ENCODE data around the gene CUL4B.
"Not testable (repeated sequence)": the region's sequence is repeated elsewhere in the genome, so short reads cannot be mapped to it uniquely, and the experiment has no call there.

CUL4B gene

GRCh38 chrX:120560842-120561633 lies at the start of gene CUL4B:
CUL4B (minus strand) TSS chrX:120560962; CDS start chrX:120560638, 324 bp downstream.
- Mint-ChIP-seq H3K4me3 (peak within 1 kb of the TSS; percentile 95), H3K4me1 (ENCODE audit: low read depth) (peaks cover 7% of the 10 kb centered on the region), H3K36me3 (ENCODE audit: low read depth) (peaks cover 19% of the 10 kb centered on the region), H3K27me3 (no peaks in the 10 kb centered on the region), H3K27ac (peak within 1 kb of the TSS; percentile 93), H3K9me3 (no peaks in the 10 kb centered on the region)
- intact Hi-C loops (cut with micrococcal nuclease): loop anchor here (1.0 to 2.0 kb wide), 3 partner anchors 43 to 76 kb away; partner anchors contain the start of genes C1GALT1C1 and MCTS1

- H3K9me3 Mint-ChIP-seq: no peaks in the 10 kb centered on the region
Measured at GRCh38 chrX:120604361-120604782, 43.6 kb upstream of the CUL4B start.

DNA sequence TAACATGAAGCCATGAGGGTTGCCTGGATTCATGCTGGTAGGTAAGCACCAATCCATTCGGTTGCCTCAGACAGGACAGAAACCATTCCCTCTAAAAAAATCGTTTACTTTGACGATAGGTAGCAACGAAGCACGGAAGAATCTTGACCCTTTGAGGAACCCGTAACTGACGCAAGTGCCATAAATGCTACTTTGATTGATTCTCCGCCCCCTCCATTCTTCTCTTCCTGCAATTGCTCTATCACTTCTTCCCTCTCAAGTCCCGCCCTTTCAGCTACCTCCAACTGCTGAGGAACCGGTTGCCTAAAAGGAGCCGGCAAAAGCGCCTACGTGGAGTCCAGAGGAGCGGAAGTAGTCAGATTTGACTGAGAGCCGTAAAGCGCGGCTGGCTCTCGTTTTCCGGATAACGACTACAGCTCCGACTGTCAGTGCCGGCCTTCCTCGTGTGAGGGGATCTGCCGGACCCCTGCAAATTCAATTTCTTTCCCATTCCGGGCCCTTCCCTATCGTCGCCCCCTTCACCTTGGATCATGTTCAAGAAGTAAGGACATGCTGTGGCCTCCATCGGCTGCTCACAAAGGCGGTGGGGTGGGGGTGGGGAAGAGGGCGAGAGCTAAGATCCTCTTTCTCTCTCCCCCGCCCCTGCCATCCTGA lies 43.1 kb upstream of the CUL4B start, which contains the start of gene MCTS1:
MCTS1 (plus strand) TSS at position 395 of the 654 bp plus-strand sequence; CDS start at position 531, 136 bp downstream.
- H3K9me3 Mint-ChIP-seq: no peaks in the 10 kb centered on the region

More at GRCh38 chrX:120604361-120604782, 43.6 kb upstream of the CUL4B start:
- peak overlapping the region; percentile 99 for H3K27ac Mint-ChIP-seq
- H3K36me3 Mint-ChIP-seq (ENCODE audit: low read depth): peaks cover 18% of the 10 kb centered on the region
- H3K4me3 Mint-ChIP-seq: peak overlapping the region; percentile 90
- H3K27me3 Mint-ChIP-seq: no peaks in the 10 kb centered on the region
- intact Hi-C loops (cut with micrococcal nuclease): loop anchor here (1.0 kb wide), 1 partner anchor 43 kb away; no protein-coding TSS in a partner anchor
- H3K4me1 Mint-ChIP-seq (ENCODE audit: low read depth): peaks cover 6% of the 10 kb centered on the region

GRCh38 chrX:120585702-120586101 lies 24.9 kb upstream of the CUL4B start:
- intact Hi-C loops (cut with micrococcal nuclease): no loop called here
- Mint-ChIP-seq H3K4me3 (no peak overlapping the region), H3K27ac (no peak overlapping the region), H3K27me3 (no peaks in the 10 kb centered on the region), H3K9me3 (no peaks in the 10 kb centered on the region), H3K4me1 (ENCODE audit: low read depth) (peaks cover 6% of the 10 kb centered on the region), H3K36me3 (ENCODE audit: low read depth) (no peaks in the 10 kb centered on the region)

More for the DNA sequence above, 43.1 kb upstream of the CUL4B start, which contains the start of gene MCTS1:
- Mint-ChIP-seq H3K4me3 (peak within 1 kb of the TSS; percentile 90), H3K4me1 (ENCODE audit: low read depth) (peaks cover 6% of the 10 kb centered on the region), H3K27me3 (no peaks in the 10 kb centered on the region), H3K36me3 (ENCODE audit: low read depth) (peaks cover 13% of the 10 kb centered on the region), H3K27ac (peak within 1 kb of the TSS; percentile 99)
- intact Hi-C loops (cut with micrococcal nuclease): loop anchor here (1.0 kb wide), 1 partner anchor 43 kb away; no protein-coding TSS in a partner anchor

GRCh38 chrX:120575379-120576114 lies 14.8 kb upstream of the CUL4B start:
- Mint-ChIP-seq H3K4me1 (ENCODE audit: low read depth) (peaks cover 6% of the 10 kb centered on the region), H3K36me3 (ENCODE audit: low read depth) (no peaks in the 10 kb centered on the region), H3K27ac (no peak overlapping the region), H3K9me3 (no peaks in the 10 kb centered on the region), H3K27me3 (no peaks in the 10 kb centered on the region), H3K4me3 (no peak overlapping the region)
- intact Hi-C loops (cut with micrococcal nuclease): no loop called here

DNA sequence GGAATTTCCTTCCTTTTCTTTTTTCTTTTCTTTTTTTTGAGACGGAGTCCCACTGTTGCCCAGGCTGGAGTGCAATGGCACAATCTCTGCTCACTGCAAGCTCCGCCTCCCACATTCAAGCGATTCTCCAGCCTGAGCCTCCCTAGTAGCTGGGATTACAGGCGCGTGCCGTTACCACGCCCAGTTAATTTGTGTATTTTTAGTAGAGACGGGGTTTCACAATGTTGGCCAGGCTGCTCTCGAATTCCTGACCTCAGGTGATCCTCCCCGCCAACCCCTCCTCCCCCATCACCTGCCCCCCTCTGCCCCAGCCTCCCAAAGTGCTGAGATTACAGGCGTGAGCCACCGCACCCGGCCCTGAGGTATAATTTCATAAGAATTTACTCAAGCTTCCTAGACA lies 13.0 kb upstream of the CUL4B start:
- intact Hi-C loops (cut with micrococcal nuclease); H3K36me3 Mint-ChIP-seq (ENCODE audit: low read depth); H3K27me3 Mint-ChIP-seq; H3K4me1 Mint-ChIP-seq (ENCODE audit: low read depth); H3K9me3 Mint-ChIP-seq; H3K27ac Mint-ChIP-seq; H3K4me3 Mint-ChIP-seq: not testable (repeated sequence)

GRCh38 chrX:120570011-120570600 lies 9.3 kb upstream of the CUL4B start:
- H3K27ac Mint-ChIP-seq: no peak overlapping the region
- H3K9me3 Mint-ChIP-seq: no peaks in the 10 kb centered on the region
- H3K4me1 Mint-ChIP-seq (ENCODE audit: low read depth): no peaks in the 10 kb centered on the region
- no peaks in the 10 kb centered on the region for H3K36me3 Mint-ChIP-seq (ENCODE audit: low read depth)
- no peak overlapping the region for H3K4me3 Mint-ChIP-seq
- H3K27me3 Mint-ChIP-seq: no peaks in the 10 kb centered on the region
- intact Hi-C loops (cut with micrococcal nuclease): no loop called here

DNA sequence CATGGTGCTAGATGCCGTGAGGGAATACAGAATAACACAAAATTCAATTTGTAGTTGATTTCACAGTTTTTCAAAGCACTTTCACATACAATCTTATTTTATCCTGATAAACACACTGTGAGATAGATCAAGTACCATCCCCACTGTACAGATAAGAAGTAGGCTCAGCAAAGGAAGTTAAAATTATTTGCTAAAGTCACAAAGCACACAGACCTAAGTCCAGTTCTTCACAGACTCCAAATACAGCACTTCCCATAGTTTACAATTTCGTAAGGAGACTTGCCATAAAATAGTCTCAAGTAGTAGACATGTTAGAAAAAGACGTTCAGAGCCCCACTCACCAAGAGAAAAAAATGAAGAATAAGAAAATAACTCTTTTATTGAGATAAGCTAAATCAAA lies 7.8 kb upstream of the CUL4B start:
- intact Hi-C loops (cut with micrococcal nuclease): no loop called here
- no peak overlapping the region for H3K27ac Mint-ChIP-seq
- no peaks in the 10 kb centered on the region for H3K36me3 Mint-ChIP-seq (ENCODE audit: low read depth)
- no peak overlapping the region for H3K4me3 Mint-ChIP-seq
- H3K4me1 Mint-ChIP-seq (ENCODE audit: low read depth): no peaks in the 10 kb centered on the region
- no peaks in the 10 kb centered on the region for H3K9me3 Mint-ChIP-seq
- no peaks in the 10 kb centered on the region for H3K27me3 Mint-ChIP-seq

DNA sequence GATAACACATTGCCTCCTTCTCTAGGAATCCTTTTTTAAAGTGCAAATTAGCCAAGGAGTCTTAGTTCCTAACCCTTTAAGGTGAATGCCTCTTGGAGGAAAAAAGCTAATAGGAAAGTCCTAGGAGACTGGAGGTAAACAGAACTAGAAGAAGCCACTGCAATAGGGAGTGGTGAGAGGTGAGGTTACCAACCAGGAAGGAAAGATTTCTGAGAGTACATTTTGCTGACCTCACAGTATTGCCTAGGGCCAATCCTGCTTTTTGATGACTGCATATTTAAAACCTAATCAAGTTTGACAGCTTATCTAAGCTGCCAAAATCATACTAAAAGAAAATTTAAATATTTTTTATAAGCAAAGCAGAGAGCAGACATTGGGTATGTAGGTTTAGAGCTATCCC lies 7.3 kb upstream of the CUL4B start:
- no peaks in the 10 kb centered on the region for H3K27me3 Mint-ChIP-seq
- H3K36me3 Mint-ChIP-seq (ENCODE audit: low read depth): no peaks in the 10 kb centered on the region
- H3K9me3 Mint-ChIP-seq: no peaks in the 10 kb centered on the region
- intact Hi-C loops (cut with micrococcal nuclease): no loop called here
- no peak overlapping the region for H3K27ac Mint-ChIP-seq
- H3K4me1 Mint-ChIP-seq (ENCODE audit: low read depth): no peaks in the 10 kb centered on the region
- H3K4me3 Mint-ChIP-seq: no peak overlapping the region

DNA sequence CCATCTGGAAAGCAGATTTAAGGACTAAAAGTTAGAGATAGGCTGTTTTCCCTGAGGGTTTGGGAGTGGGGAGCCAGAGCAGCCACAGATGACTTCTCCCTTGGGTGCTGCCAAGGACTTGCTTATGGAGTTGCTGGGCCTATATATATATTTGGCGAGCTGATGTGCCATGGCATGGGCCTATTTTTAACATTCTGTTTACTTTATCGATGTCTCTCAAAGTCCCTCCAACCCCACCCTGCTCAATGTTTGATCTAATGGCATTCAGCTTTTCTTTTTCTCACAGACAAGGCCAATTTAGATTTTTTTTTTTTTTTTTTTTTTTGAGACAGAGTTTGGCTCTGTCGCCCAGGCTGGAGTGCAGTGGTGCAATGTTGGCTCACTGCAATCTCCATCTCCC lies 6.1 kb upstream of the CUL4B start:
- Mint-ChIP-seq H3K27ac (no peak overlapping the region), H3K4me3 (no peak overlapping the region), H3K27me3 (no peaks in the 10 kb centered on the region), H3K9me3 (no peaks in the 10 kb centered on the region), H3K36me3 (ENCODE audit: low read depth) (peaks cover under 1% of the 10 kb centered on the region), H3K4me1 (ENCODE audit: low read depth) (peaks cover 7% of the 10 kb centered on the region)
- intact Hi-C loops (cut with micrococcal nuclease): no loop called here

- Mint-ChIP-seq H3K27ac (no peak overlapping the region), H3K36me3 (ENCODE audit: low read depth) (peaks cover 14% of the 10 kb centered on the region), H3K4me1 (ENCODE audit: low read depth) (peaks cover 7% of the 10 kb centered on the region), H3K4me3 (no peak overlapping the region), H3K27me3 (no peaks in the 10 kb centered on the region), H3K9me3 (no peaks in the 10 kb centered on the region)
- intact Hi-C loops (cut with micrococcal nuclease): no loop called here
Measured at GRCh38 chrX:120564925-120565324, 4.2 kb upstream of the CUL4B start.

DNA sequence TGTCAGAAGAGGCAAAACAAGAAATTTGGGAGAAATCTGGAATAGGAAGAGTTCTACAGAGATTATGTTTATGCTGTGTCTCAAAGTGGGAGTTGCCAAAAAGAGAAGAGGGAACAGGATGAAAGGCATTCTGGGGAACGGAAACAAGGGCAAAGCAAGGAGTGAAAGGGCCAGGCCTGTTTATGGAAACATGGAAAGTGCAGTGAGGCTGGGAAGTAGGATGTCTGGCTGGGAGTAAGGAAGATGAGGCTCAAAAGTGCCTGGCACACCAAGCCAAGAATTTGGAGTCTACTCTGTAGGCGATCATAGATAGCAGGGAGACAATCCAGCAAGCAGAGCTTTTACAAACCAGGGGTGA lies 1.8 kb upstream of the CUL4B start:
- no peaks in the 10 kb centered on the region for H3K27me3 Mint-ChIP-seq
- peak overlapping the region; percentile 93 for H3K27ac Mint-ChIP-seq
- intact Hi-C loops (cut with micrococcal nuclease): no loop called here
- H3K4me3 Mint-ChIP-seq: peak overlapping the region; percentile 21
- H3K9me3 Mint-ChIP-seq: no peaks in the 10 kb centered on the region
- H3K36me3 Mint-ChIP-seq (ENCODE audit: low read depth): peaks cover 15% of the 10 kb centered on the region
- peaks cover 7% of the 10 kb centered on the region for H3K4me1 Mint-ChIP-seq (ENCODE audit: low read depth)

Data from dendritic cell treated with granulocyte-macrophage colony-stimulating factor and Interleukin-4, amounts not matched to agents 40 ng/mL and 50 ng/mL, for 4 days (primary cell).